ENCODE results near the gene EHD1. TPM values are rescaled to one million over a fixed set of nuclear protein-coding genes. Genes with fewer than 3 reads are reported as not detected.
A peak's percentile ranks its signal among the peaks of the same experiment; 100 is the strongest.

The EHD1 gene
- total and polyA plus RNA-seq, 9 of the 15 experiments (the other 6 are each of a cell fraction or from before 2014, with no cell fraction given): 0.46 to 65.0 (median 16.4) TPM

GRCh38 chr11:64881476-64881875, 3.1 kb upstream of the EHD1 start:
- no peaks in the 10 kb centered on the region for H3K9me1 ChIP-seq (ENCODE audit: control insufficient read depth, insufficient read depth, low read length)
- H3K79me2 ChIP-seq (ENCODE audit: control insufficient read depth, insufficient read depth, low read length): peaks cover 31% of the 10 kb centered on the region
- ChIA-PET POLR2A (interaction anchor here (0.7 to 9.0 kb wide), 3 partner anchors 16 to 215 kb away, joined by 5 to 109 read pairs (median 5); no protein-coding TSS in a partner anchor), CTCF (ENCODE audit: low intra/inter-chr PET ratio) (no interaction called here)
- no peak overlapping the region for H3K4me3 ChIP-seq
- no peaks in the 10 kb centered on the region for H3K36me3 ChIP-seq (ENCODE audit: control insufficient read depth, insufficient read depth, low read length)
- peaks cover 29 to 61% of the 10 kb centered on the region in 2 experiments for H3K4me1 ChIP-seq (replicated peaks in 1 of 2; ENCODE audit: control insufficient read depth in 2 of 2, insufficient read depth in 2 of 2, low read length in 2 of 2)
- H3K27ac ChIP-seq (ENCODE audit: extremely low read depth, low read depth, low read length): no peak overlapping the region
- TF ChIP-seq POLR2A (conservative IDR thresholded peaks at IDR 0.05) (no peak), HNRNPH1 (optimal IDR thresholded peaks at IDR 0.05; ENCODE audit: low read depth, low read length) (no peak), ZNF282 (CRISPR knock-in tag; IDR thresholded peaks at IDR 0.05) (no peak), NR2C1 (IDR thresholded peaks at IDR 0.05) (no peak), NR2C1 (tag; IDR thresholded peaks at IDR 0.05) (no peak), TOE1 (IDR thresholded peaks at IDR 0.05; ENCODE audit: borderline replicate concordance) (peak; percentile 81; the same call in 1 of the 2 replicates), TOE1 (CRISPR knock-in tag; IDR thresholded peaks at IDR 0.05; ENCODE audit: borderline replicate concordance, low read depth) (no peak), RAD51 (IDR thresholded peaks at IDR 0.05; ENCODE audit: borderline replicate concordance, low read depth) (peak; percentile 61), TSC22D4 (tag; IDR thresholded peaks at IDR 0.05) (no peak), USF2 (CRISPR knock-in tag; IDR thresholded peaks at IDR 0.05) (peak; percentile 70), NFE2L1 (tag; IDR thresholded peaks at IDR 0.05; ENCODE audit: borderline replicate concordance, low read depth) (no peak), STAT6 (CRISPR knock-in tag; IDR thresholded peaks at IDR 0.05) (no peak), NRF1 (conservative IDR thresholded peaks at IDR 0.05 in 1 of 2, IDR thresholded peaks at IDR 0.05 in 1 of 2) (peak in 1 of 2 experiments; percentile 34; a peak in 2 of 4 replicates), PCBP2 (IDR thresholded peaks at IDR 0.05; ENCODE audit: low read depth, low read length, poor library complexity, severe bottlenecking) (no peak), TFE3 (CRISPR knock-in tag; IDR thresholded peaks at IDR 0.05) (peak; percentile 96)
- TF ChIP-seq, protein P1, sequence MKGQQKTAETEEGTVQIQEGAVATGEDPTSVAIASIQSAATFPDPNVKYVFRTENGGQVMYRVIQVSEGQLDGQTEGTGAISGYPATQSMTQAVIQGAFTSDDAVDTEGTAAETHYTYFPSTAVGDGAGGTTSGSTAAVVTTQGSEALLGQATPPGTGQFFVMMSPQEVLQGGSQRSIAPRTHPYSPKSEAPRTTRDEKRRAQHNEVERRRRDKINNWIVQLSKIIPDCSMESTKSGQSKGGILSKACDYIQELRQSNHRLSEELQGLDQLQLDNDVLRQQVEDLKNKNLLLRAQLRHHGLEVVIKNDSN (CRISPR knock-in tag; IDR thresholded peaks at IDR 0.05): peak; percentile 56
- no peaks in the 10 kb centered on the region for H3K9me3 ChIP-seq (replicated peaks; ENCODE audit: control insufficient read depth, insufficient read depth, low read depth, low read length)
- 51% methylated on average over 8 of the region's 8 CpGs for WGBS (ENCODE audit: insufficient coverage, low coverage, missing lambda C conversion rate)
- H4K20me1 ChIP-seq (replicated peaks; ENCODE audit: control insufficient read depth, insufficient read depth, low read length): peaks cover 4% of the 10 kb centered on the region; the same call in 1 of the 2 replicates
- intact Hi-C loops (cut with micrococcal nuclease): loop anchor here (10.0 kb wide), 1 partner anchor 233 kb away; the partner anchor contains the start of genes TM7SF2 and ZNHIT2
- no peaks in the 10 kb centered on the region for H3K27me3 ChIP-seq (ENCODE audit: control insufficient read depth in 2 of 2, insufficient read depth in 2 of 2, low read length in 2 of 2)
- ATAC-seq: no peak
- no peak overlapping the region for H3K4me2 ChIP-seq (ENCODE audit: insufficient read depth, low read length)
- BruUV-seq (replicated peaks): no TSS peak
- FAIRE-seq: no peak
- in situ Hi-C loops (cut with MboI): no loop called here
- peak overlapping the region in 1 of 2 experiments; percentile 37; a peak in 1 of 4 replicates for H3K9ac ChIP-seq (ENCODE audit: insufficient read depth in 1 of 2, low read depth in 2 of 2, low read length in 2 of 2)
- no peak overlapping the region for H2AFZ ChIP-seq (ENCODE audit: low read depth, low read length)
- no peak for DNase-seq (ENCODE audit: extremely low read depth in 1 of 4, low spot score in 3 of 4)

Measured in K562 (cell line).